HL-60 (cell line): ENCODE data around the gene KCNK18.

Experiments used
- GABPA ChIP-seq: IDR thresholded peaks from 2 replicates; pipeline ENCODE4 v1.6.1; 2012; ENCODE audit warnings: low read depth
- POLR2AphosphoS5 ChIP-seq: IDR thresholded peaks from 2 replicates; pipeline ENCODE4 v1.6.1; 2012; ENCODE audit warnings: low read depth
- SPI1 ChIP-seq: IDR thresholded peaks from 2 replicates; pipeline ENCODE4 v1.6.1; 2012; ENCODE audit warnings: low read depth, mild to moderate bottlenecking, borderline replicate concordance
- TF ChIP-seq, protein P1 (sequence below): IDR thresholded peaks from 2 replicates; pipeline ENCODE4 v1.6.1; 2012; ENCODE audit warnings: low read depth; ENCODE audit not compliant: insufficient replicate concordance
- TF ChIP-seq, protein P2 (sequence below): IDR thresholded peaks from one replicate; pipeline ENCODE4 v1.5.1; 2011; ENCODE audit warnings: low read length, control low read depth, inconsistent platforms; ENCODE audit not compliant: insufficient read depth

DNA sequence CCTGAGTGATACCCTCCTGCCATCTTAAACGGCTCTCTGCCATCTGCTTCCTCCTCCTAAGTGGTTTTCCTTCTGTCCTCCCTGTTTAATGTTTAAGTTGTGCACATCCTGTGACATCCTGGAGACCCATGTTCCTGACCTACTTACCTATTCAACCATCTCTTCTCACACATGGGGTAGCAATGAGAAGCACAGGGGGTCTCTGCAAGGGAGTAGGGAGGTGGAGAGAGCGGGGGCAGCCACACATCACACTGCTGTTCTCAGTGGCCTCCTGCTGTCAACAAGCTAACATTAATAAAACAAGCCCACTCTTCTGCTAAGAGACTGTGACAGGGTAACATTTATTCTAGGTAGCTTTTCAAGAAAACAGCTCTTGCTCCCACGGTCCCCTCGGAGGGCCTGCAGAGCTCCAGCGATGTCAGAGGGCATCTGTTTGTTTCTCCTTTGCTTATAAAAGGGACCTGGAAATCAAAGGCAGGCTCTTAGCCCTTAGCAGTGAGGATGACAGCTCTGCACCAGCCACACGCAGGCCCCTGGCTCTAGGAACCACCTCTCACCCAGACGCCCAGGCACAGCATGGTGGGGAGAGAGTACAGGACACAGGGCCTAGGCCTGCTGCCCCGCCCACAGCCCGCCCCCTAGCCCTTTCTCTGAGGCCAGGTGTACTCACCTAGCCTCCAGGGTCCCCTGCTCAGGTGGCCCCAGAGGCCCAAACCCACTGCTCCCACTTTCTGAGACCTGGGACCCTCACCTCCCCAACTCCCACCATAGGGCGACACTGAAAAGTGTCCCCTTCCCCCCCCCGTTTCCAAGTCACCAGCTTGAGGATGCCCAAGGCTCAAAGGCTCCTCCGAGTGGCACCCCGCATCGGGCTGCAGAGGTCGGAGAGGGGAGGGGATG, 42.7 kb downstream of the KCNK18 start:
- TF ChIP-seq, protein P1, sequence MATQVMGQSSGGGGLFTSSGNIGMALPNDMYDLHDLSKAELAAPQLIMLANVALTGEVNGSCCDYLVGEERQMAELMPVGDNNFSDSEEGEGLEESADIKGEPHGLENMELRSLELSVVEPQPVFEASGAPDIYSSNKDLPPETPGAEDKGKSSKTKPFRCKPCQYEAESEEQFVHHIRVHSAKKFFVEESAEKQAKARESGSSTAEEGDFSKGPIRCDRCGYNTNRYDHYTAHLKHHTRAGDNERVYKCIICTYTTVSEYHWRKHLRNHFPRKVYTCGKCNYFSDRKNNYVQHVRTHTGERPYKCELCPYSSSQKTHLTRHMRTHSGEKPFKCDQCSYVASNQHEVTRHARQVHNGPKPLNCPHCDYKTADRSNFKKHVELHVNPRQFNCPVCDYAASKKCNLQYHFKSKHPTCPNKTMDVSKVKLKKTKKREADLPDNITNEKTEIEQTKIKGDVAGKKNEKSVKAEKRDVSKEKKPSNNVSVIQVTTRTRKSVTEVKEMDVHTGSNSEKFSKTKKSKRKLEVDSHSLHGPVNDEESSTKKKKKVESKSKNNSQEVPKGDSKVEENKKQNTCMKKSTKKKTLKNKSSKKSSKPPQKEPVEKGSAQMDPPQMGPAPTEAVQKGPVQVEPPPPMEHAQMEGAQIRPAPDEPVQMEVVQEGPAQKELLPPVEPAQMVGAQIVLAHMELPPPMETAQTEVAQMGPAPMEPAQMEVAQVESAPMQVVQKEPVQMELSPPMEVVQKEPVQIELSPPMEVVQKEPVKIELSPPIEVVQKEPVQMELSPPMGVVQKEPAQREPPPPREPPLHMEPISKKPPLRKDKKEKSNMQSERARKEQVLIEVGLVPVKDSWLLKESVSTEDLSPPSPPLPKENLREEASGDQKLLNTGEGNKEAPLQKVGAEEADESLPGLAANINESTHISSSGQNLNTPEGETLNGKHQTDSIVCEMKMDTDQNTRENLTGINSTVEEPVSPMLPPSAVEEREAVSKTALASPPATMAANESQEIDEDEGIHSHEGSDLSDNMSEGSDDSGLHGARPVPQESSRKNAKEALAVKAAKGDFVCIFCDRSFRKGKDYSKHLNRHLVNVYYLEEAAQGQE = no peak
- no peak for TF ChIP-seq POLR2AphosphoS5
- TF ChIP-seq, protein P2, sequence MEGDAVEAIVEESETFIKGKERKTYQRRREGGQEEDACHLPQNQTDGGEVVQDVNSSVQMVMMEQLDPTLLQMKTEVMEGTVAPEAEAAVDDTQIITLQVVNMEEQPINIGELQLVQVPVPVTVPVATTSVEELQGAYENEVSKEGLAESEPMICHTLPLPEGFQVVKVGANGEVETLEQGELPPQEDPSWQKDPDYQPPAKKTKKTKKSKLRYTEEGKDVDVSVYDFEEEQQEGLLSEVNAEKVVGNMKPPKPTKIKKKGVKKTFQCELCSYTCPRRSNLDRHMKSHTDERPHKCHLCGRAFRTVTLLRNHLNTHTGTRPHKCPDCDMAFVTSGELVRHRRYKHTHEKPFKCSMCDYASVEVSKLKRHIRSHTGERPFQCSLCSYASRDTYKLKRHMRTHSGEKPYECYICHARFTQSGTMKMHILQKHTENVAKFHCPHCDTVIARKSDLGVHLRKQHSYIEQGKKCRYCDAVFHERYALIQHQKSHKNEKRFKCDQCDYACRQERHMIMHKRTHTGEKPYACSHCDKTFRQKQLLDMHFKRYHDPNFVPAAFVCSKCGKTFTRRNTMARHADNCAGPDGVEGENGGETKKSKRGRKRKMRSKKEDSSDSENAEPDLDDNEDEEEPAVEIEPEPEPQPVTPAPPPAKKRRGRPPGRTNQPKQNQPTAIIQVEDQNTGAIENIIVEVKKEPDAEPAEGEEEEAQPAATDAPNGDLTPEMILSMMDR = no peak
- no peak for TF ChIP-seq GABPA
- no peak for TF ChIP-seq SPI1
